ENCODE measurements around the gene MICAL2.

DNA sequence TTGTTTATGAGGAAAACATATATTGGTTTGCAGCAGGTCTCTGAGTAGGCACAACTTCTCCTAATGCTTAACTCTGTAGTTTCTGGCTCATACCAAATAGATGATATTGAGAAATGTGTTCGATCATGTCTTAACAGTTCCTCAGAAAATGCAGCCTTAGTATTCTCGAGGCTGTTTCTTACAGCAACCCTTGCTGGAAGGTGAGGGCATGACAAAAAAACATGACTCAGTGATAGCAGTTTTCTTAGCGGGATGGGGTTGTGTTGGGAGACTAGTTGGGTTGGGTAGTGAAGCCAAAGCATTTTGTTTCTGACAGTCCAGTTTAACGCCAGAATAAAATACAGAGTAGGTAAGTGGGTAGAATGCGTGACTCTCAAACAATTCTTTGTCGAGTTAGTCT is 172.3 kb downstream of the MICAL2 start:
- TF ChIP-seq CTCF (IDR thresholded peaks at IDR 0.05) (no peak), POLR2A (IDR thresholded peaks at IDR 0.05) (no peak), POLR2AphosphoS5 (IDR thresholded peaks at IDR 0.05) (no peak)
